Measurements from ENCODE around the gene CDC20.
"Not testable (repeated sequence)": the region's sequence is repeated elsewhere in the genome, so short reads cannot be mapped to it uniquely, and the experiment has no call there.

The CDC20 gene

GRCh38 chr1:43395523-43395922, 36.7 kb downstream of the CDC20 start:
- no peak for TF ChIP-seq POLR2A (IDR thresholded peaks at IDR 0.05; ENCODE audit: low read depth, low read length)
- FAIRE-seq (no peak), DNase-seq (ENCODE audit: insufficient read length, low spot score) (no peak)

- TF ChIP-seq POLR2A (IDR thresholded peaks at IDR 0.05; ENCODE audit: low read depth, low read length), result no peak
- FAIRE-seq (no peak), DNase-seq (ENCODE audit: insufficient read length, low spot score) (no peak)
Observed at GRCh38 chr1:43396059-43396458, 37.3 kb downstream of the CDC20 start.

GRCh38 chr1:43398227-43398626, 39.4 kb downstream of the CDC20 start:
- FAIRE-seq (no peak), DNase-seq (ENCODE audit: insufficient read length, low spot score) (no peak)
- TF ChIP-seq POLR2A (IDR thresholded peaks at IDR 0.05; ENCODE audit: low read depth, low read length), result no peak

- FAIRE-seq; DNase-seq (ENCODE audit: insufficient read length, low spot score): not testable (repeated sequence)
Observed at GRCh38 chr1:43400441-43400840, 41.7 kb downstream of the CDC20 start.

GRCh38 chr1:43402089-43402865, 43.5 kb downstream of the CDC20 start:
- FAIRE-seq, result no peak

GRCh38 chr1:43404353-43404752, 45.6 kb downstream of the CDC20 start:
- no peak for TF ChIP-seq POLR2A (IDR thresholded peaks at IDR 0.05; ENCODE audit: low read depth, low read length)
- no peak for DNase-seq (ENCODE audit: insufficient read length, low spot score)
- FAIRE-seq, result no peak

More at GRCh38 chr1:43402089-43402865, 43.5 kb downstream of the CDC20 start:
- no peak for DNase-seq (ENCODE audit: insufficient read length, low spot score)
- no peak for TF ChIP-seq POLR2A (IDR thresholded peaks at IDR 0.05; ENCODE audit: low read depth, low read length)

- DNase-seq (ENCODE audit: insufficient read length, low spot score), result no peak
- no peak for FAIRE-seq
- TF ChIP-seq POLR2A (IDR thresholded peaks at IDR 0.05; ENCODE audit: low read depth, low read length), result no peak
Observed at GRCh38 chr1:43405219-43405875, 46.6 kb downstream of the CDC20 start.

GRCh38 chr1:43405876-43406234, 47.1 kb downstream of the CDC20 start:
- TF ChIP-seq POLR2A (IDR thresholded peaks at IDR 0.05; ENCODE audit: low read depth, low read length), result no peak
- no peak for FAIRE-seq
- DNase-seq (ENCODE audit: insufficient read length, low spot score), result no peak

GRCh38 chr1:43410571-43410970, 51.8 kb downstream of the CDC20 start:
- DNase-seq (ENCODE audit: insufficient read length, low spot score) (no peak), FAIRE-seq (no peak)
- no peak for TF ChIP-seq POLR2A (IDR thresholded peaks at IDR 0.05; ENCODE audit: low read depth, low read length)

Measured in H54 (cell line).